Measurements from ENCODE around the gene WIZ.

DNA sequence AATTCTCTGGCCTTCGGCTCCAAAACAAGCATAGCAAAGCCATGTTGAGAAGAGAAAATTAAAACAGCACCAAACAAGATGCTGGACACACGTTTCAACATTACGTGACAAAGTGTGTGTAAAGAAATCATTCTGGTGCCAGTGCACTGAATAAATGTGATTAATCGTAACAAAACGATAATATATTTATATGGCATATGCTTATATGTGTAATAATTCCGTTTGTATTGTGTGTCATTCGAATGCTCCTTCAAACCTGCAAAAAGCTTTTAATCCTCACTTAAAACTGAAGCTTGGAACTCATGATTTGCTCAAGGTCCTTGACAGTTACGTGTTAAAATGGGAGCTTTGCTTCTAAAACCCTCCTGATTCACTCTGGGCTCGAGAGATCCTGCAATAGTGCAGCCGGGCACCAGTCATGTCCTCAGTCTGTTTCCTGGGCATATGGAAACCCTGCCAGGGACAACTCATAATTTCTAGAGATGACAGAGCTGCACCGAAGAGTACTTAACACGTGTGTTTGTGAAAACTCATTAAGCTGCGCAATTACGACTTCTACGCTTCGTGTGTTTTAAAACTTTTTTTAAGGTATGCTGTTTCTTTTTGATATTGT lies 30.2 kb downstream of the WIZ start:
- TF ChIP-seq, protein P1, sequence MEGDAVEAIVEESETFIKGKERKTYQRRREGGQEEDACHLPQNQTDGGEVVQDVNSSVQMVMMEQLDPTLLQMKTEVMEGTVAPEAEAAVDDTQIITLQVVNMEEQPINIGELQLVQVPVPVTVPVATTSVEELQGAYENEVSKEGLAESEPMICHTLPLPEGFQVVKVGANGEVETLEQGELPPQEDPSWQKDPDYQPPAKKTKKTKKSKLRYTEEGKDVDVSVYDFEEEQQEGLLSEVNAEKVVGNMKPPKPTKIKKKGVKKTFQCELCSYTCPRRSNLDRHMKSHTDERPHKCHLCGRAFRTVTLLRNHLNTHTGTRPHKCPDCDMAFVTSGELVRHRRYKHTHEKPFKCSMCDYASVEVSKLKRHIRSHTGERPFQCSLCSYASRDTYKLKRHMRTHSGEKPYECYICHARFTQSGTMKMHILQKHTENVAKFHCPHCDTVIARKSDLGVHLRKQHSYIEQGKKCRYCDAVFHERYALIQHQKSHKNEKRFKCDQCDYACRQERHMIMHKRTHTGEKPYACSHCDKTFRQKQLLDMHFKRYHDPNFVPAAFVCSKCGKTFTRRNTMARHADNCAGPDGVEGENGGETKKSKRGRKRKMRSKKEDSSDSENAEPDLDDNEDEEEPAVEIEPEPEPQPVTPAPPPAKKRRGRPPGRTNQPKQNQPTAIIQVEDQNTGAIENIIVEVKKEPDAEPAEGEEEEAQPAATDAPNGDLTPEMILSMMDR (IDR thresholded peaks at IDR 0.05), result no peak
- no peak for TF ChIP-seq POLR2AphosphoS5 (IDR thresholded peaks at IDR 0.05)

Data from prostate gland (tissue), 2 donors.